Neural progenitor cell (in vitro differentiated cells): Measurements from ENCODE around the gene TMPRSS6. TPM values are rescaled to one million over a fixed set of nuclear protein-coding genes. Genes with fewer than 3 reads are reported as not detected.

Experiments used
- DNase-seq: peaks from one replicate; pipeline ENCODE4 v3.0.0-alpha.2; 2016; ENCODE audit warnings: low spot score
- H2AFZ ChIP-seq: fragments of 200-600 bp; sonication (generic); replicated peaks from 2 replicates; pipeline ENCODE4 v1.6.1; 2016; ENCODE audit warnings: antibody characterized with exemption
- H3F3A ChIP-seq: fragments of 200-600 bp; sonication (generic); 2 replicates; pipeline ENCODE4 v1.6.1; 2016; ENCODE audit warnings: antibody characterized with exemption, low read depth
- H3K27ac ChIP-seq: fragments of 200-600 bp; sonication (generic); 2 replicates; pipeline ENCODE4 v1.5.1; 2016; ENCODE audit warnings: mild to moderate bottlenecking
- H3K27me3 ChIP-seq: fragments of 200-600 bp; sonication (generic); 2 replicates; pipeline ENCODE4 v1.6.1; 2016; ENCODE audit warnings: mild to moderate bottlenecking, moderate library complexity
- H3K36me3 ChIP-seq: fragments of 200-600 bp; sonication (generic); 2 replicates; pipeline ENCODE4 v1.5.1; 2016
- H3K4me1 ChIP-seq: fragments of 200-600 bp; sonication (generic); 2 replicates; pipeline ENCODE4 v1.6.1; 2016; ENCODE audit warnings: mixed run types
- H3K4me2 ChIP-seq: fragments of 200-600 bp; sonication (generic); 2 replicates; pipeline ENCODE4 v1.6.1; 2016
- H3K4me3 ChIP-seq: fragments of 200-600 bp; sonication (generic); 2 replicates; pipeline ENCODE4 v1.5.1; 2016
- H3K79me2 ChIP-seq: fragments of 200-600 bp; sonication (generic); 2 replicates; pipeline ENCODE4 v1.6.1; 2016; ENCODE audit warnings: low read depth
- H3K9ac ChIP-seq: fragments of 200-600 bp; sonication (generic); 2 replicates; pipeline ENCODE4 v1.6.1; 2016
- H3K9me3 ChIP-seq: fragments of 200-600 bp; sonication (generic); 2 replicates; pipeline ENCODE4 v1.5.1; 2016; ENCODE audit warnings: low read depth
- H4K20me1 ChIP-seq: fragments of 200-600 bp; sonication (generic); 2 replicates; pipeline ENCODE4 v1.6.1; 2016; ENCODE audit warnings: low read depth
- H3K27ac Mint-ChIP-seq: 3 replicates; pipeline ENCODE4 v1.8.0; 2021; ENCODE audit warnings: mixed read lengths
- H3K27me3 Mint-ChIP-seq: 2 replicates; pipeline ENCODE4 v1.8.0; 2022; ENCODE audit warnings: low read depth, mild to moderate bottlenecking, inconsistent platforms, moderate library complexity, mixed read lengths; ENCODE audit not compliant: insufficient read depth
- H3K36me3 Mint-ChIP-seq: 3 replicates; pipeline ENCODE4 v1.8.0; 2021; ENCODE audit warnings: mixed read lengths
- H3K4me1 Mint-ChIP-seq: 3 replicates; pipeline ENCODE4 v1.8.0; 2021; ENCODE audit warnings: mixed read lengths
- H3K4me3 Mint-ChIP-seq: 3 replicates; pipeline ENCODE4 v1.8.0; 2021; ENCODE audit warnings: mild to moderate bottlenecking, moderate library complexity, mixed read lengths
- H3K9me3 Mint-ChIP-seq: 3 replicates; pipeline ENCODE4 v1.8.0; 2020; ENCODE audit warnings: mixed read lengths
- CTCF ChIP-seq: fragments of 200-600 bp; sonication (generic); IDR thresholded peaks from 2 replicates; pipeline ENCODE4 v1.5.1; 2017; ENCODE audit warnings: antibody characterized with exemption, mild to moderate bottlenecking
- EZH2 ChIP-seq: fragments of 200-600 bp; sonication (generic); IDR thresholded peaks from 2 replicates; pipeline ENCODE4 v1.6.1; 2017; ENCODE audit warnings: antibody characterized with exemption, mild to moderate bottlenecking, moderate library complexity
- EZH2phosphoT487 ChIP-seq: fragments of 200-600 bp; sonication (generic); IDR thresholded peaks from 2 replicates; pipeline ENCODE4 v1.6.1; 2017; ENCODE audit warnings: antibody characterized with exemption
- total RNA-seq: library from RNA; depleted of rRNA; stranded (reverse); fragments of >200 nt; gene quantifications from 2 replicates; pipeline ENCODE4 v1.2.3, GENCODE V29; 2015; ENCODE audit warnings: low replicate concordance

Gene TMPRSS6
- total RNA-seq, 1 donor from 2014 or later: not detected

- Histone ChIP-seq H4K20me1 (no peaks in the 10 kb centered on the region), H3K4me2 (no peak overlapping the region), H2AFZ (no peak overlapping the region), H3K9ac (no peak overlapping the region), H3K27ac (no peak overlapping the region), H3K79me2 (no peaks in the 10 kb centered on the region), H3K9me3 (no peaks in the 10 kb centered on the region), H3K36me3 (no peaks in the 10 kb centered on the region), H3K4me1 (peaks cover 12% of the 10 kb centered on the region), H3K4me3 (no peak overlapping the region), H3K27me3 (no peaks in the 10 kb centered on the region), H3F3A (no peaks in the 10 kb centered on the region)
- no peak overlapping the region for H3K27ac Mint-ChIP-seq
- no peak overlapping the region for H3K4me3 Mint-ChIP-seq
- DNase-seq: no peak
- H3K36me3 Mint-ChIP-seq: no peaks in the 10 kb centered on the region
- H3K27me3 Mint-ChIP-seq: peaks cover 12% of the 10 kb centered on the region
- no peaks in the 10 kb centered on the region for H3K9me3 Mint-ChIP-seq
- peaks cover 7% of the 10 kb centered on the region for H3K4me1 Mint-ChIP-seq
- TF ChIP-seq CTCF: no peak
- TF ChIP-seq EZH2: no peak
- no peak for TF ChIP-seq EZH2phosphoT487
Measured at GRCh38 chr22:37120569-37121340, 11.2 kb upstream of the TMPRSS6 start.

GRCh38 chr22:37119872-37120271 is 10.4 kb upstream of the TMPRSS6 start:
- no peaks in the 10 kb centered on the region for H3K36me3 ChIP-seq
- H3K27ac ChIP-seq: no peak overlapping the region
- no peak for DNase-seq
- H3K4me2 ChIP-seq: no peak overlapping the region
- Mint-ChIP-seq H3K9me3 (no peaks in the 10 kb centered on the region), H3K36me3 (no peaks in the 10 kb centered on the region), H3K27ac (no peak overlapping the region), H3K4me3 (no peak overlapping the region), H3K27me3 (peaks cover 12% of the 10 kb centered on the region), H3K4me1 (peaks cover 7% of the 10 kb centered on the region)
- no peak overlapping the region for H2AFZ ChIP-seq
- no peak overlapping the region for H3K4me3 ChIP-seq
- no peaks in the 10 kb centered on the region for H3K79me2 ChIP-seq
- no peak overlapping the region for H3K9ac ChIP-seq
- H3K9me3 ChIP-seq: no peaks in the 10 kb centered on the region
- TF ChIP-seq EZH2 (no peak), EZH2phosphoT487 (no peak), CTCF (no peak)
- H3K4me1 ChIP-seq: peaks cover 12% of the 10 kb centered on the region
- H4K20me1 ChIP-seq: no peaks in the 10 kb centered on the region
- no peaks in the 10 kb centered on the region for H3K27me3 ChIP-seq
- no peaks in the 10 kb centered on the region for H3F3A ChIP-seq

GRCh38 chr22:37118083-37118482 is 8.6 kb upstream of the TMPRSS6 start:
- Histone ChIP-seq H3K4me3 (no peak overlapping the region), H3K4me2 (no peak overlapping the region), H3K4me1 (peaks cover 19% of the 10 kb centered on the region), H3K9ac (no peak overlapping the region), H3K36me3 (no peaks in the 10 kb centered on the region), H3F3A (no peaks in the 10 kb centered on the region), H2AFZ (no peak overlapping the region), H3K79me2 (no peaks in the 10 kb centered on the region), H3K9me3 (no peaks in the 10 kb centered on the region), H4K20me1 (no peaks in the 10 kb centered on the region), H3K27me3 (no peaks in the 10 kb centered on the region), H3K27ac (no peak overlapping the region)
- peaks cover 9% of the 10 kb centered on the region for H3K4me1 Mint-ChIP-seq
- H3K36me3 Mint-ChIP-seq: no peaks in the 10 kb centered on the region
- H3K27ac Mint-ChIP-seq: no peak overlapping the region
- TF ChIP-seq EZH2phosphoT487 (no peak), EZH2 (no peak), CTCF (no peak)
- no peak overlapping the region for H3K4me3 Mint-ChIP-seq
- H3K27me3 Mint-ChIP-seq: peaks cover 7% of the 10 kb centered on the region
- DNase-seq: no peak
- H3K9me3 Mint-ChIP-seq: no peaks in the 10 kb centered on the region
